ENCODE measurements around the gene OTUB1. TPM values are rescaled to one million over a fixed set of nuclear protein-coding genes. Genes with fewer than 3 reads are reported as not detected.

Gene OTUB1
- total RNA-seq, 1 experiment from 2014 or later, result 87.0 TPM

GRCh38 chr11:63997801-63998337 lies 11.6 kb downstream of the OTUB1 start:
- TF ChIP-seq JUND (IDR thresholded peaks at IDR 0.05), result no peak
- TF ChIP-seq EZH2 (IDR thresholded peaks at IDR 0.05), result no peak
- no peak for TF ChIP-seq CEBPB (IDR thresholded peaks at IDR 0.05; ENCODE audit: low read depth)
- TF ChIP-seq YY1 (IDR thresholded peaks at IDR 0.05; ENCODE audit: extremely low read depth, insufficient replicate concordance, low read depth, low read length), result no peak
- no peak for TF ChIP-seq ZNF274 (IDR thresholded peaks at IDR 0.05; ENCODE audit: low read depth, low read length)
- no peaks in the 10 kb centered on the region for H3K9me3 ChIP-seq (ENCODE audit: control insufficient read depth in 1 of 2, insufficient read depth in 1 of 2, low read depth in 1 of 2, low read length in 2 of 2)
- H3K27ac ChIP-seq (ENCODE audit: low read depth, low read length), result peak overlapping the region; percentile 32; the same call in 1 of the 2 replicates
- no peaks in the 10 kb centered on the region for H3K9me2 ChIP-seq (ENCODE audit: insufficient read depth)
- no peak overlapping the region for H3K4me3 ChIP-seq (replicated peaks in 1 of 2; ENCODE audit: low read depth in 1 of 2, low read length in 2 of 2)
- no TSS peak for BruUV-seq (replicated peaks)
- ChIA-PET POLR2A (no interaction called here), RAD21 (ENCODE audit: low non-redundant PET in 1 of 2, low total read pairs in 2 of 2, uncharacterized antibody in 2 of 2, unreplicated experiment in 2 of 2) (no interaction called here), CTCF (no interaction called here)
- H3K79me2 ChIP-seq (ENCODE audit: insufficient read depth, low read length), result no peaks in the 10 kb centered on the region; the same call in 1 of the 2 replicates
- intact Hi-C loops (cut with micrococcal nuclease), result no loop called here
- H3K36me3 ChIP-seq (ENCODE audit: control insufficient read depth in 1 of 2, insufficient read depth in 2 of 2, low read length in 2 of 2), result peaks cover 5 to 26% of the 10 kb centered on the region in 2 experiments; a peak in 3 of 4 replicates
- DNase-seq (ENCODE audit: low read depth, low spot score), result no peak
- no peaks in the 10 kb centered on the region for H4K20me1 ChIP-seq (ENCODE audit: insufficient read depth)
- H3K4me1 ChIP-seq (ENCODE audit: control insufficient read depth in 1 of 2, insufficient read depth in 2 of 2, low read length in 2 of 2), result no peaks in the 10 kb centered on the region
- no peak for ATAC-seq
- H3K27me3 ChIP-seq (ENCODE audit: insufficient read depth, low read length), result no peaks in the 10 kb centered on the region
- H2AFZ ChIP-seq (ENCODE audit: low read depth, low read length, poor library complexity, severe bottlenecking), result no peak overlapping the region
- no peak overlapping the region for H3K9ac ChIP-seq (ENCODE audit: low read length)
- no peak overlapping the region for H3K4me2 ChIP-seq (ENCODE audit: low read length)

- Histone ChIP-seq H3K4me3 (replicated peaks in 1 of 2; ENCODE audit: low read depth in 1 of 2, low read length in 2 of 2) (no peak overlapping the region), H3K27ac (ENCODE audit: low read depth, low read length) (no peak overlapping the region), H3K9me3 (ENCODE audit: control insufficient read depth in 1 of 2, insufficient read depth in 1 of 2, low read depth in 1 of 2, low read length in 2 of 2) (no peaks in the 10 kb centered on the region), H3K27me3 (ENCODE audit: insufficient read depth, low read length) (no peaks in the 10 kb centered on the region), H3K9me2 (ENCODE audit: insufficient read depth) (no peaks in the 10 kb centered on the region), H3K4me2 (ENCODE audit: low read length) (no peak overlapping the region), H3K36me3 (ENCODE audit: control insufficient read depth in 1 of 2, insufficient read depth in 2 of 2, low read length in 2 of 2) (peaks cover 5 to 26% of the 10 kb centered on the region in 2 experiments; a peak in 3 of 4 replicates), H3K79me2 (ENCODE audit: insufficient read depth, low read length) (no peaks in the 10 kb centered on the region; the same call in 1 of the 2 replicates), H4K20me1 (ENCODE audit: insufficient read depth) (no peaks in the 10 kb centered on the region), H3K4me1 (ENCODE audit: control insufficient read depth in 1 of 2, insufficient read depth in 2 of 2, low read length in 2 of 2) (no peaks in the 10 kb centered on the region), H2AFZ (ENCODE audit: low read depth, low read length, poor library complexity, severe bottlenecking) (no peak overlapping the region), H3K9ac (ENCODE audit: low read length) (no peak overlapping the region)
- BruUV-seq (replicated peaks), result no TSS peak
- no peak for DNase-seq (ENCODE audit: low read depth, low spot score)
- ChIA-PET RAD21 (ENCODE audit: low non-redundant PET in 1 of 2, low total read pairs in 2 of 2, uncharacterized antibody in 2 of 2, unreplicated experiment in 2 of 2) (no interaction called here), POLR2A (interaction anchor here (1.4 kb wide), 1 partner anchor 9 kb away, joined by 3 read pairs; no protein-coding TSS in a partner anchor), CTCF (interaction anchor here (1.6 kb wide), 1 partner anchor 9 kb away, joined by 3 read pairs; no protein-coding TSS in a partner anchor)
- TF ChIP-seq JUND (IDR thresholded peaks at IDR 0.05) (no peak), MAX (IDR thresholded peaks at IDR 0.05) (no peak), SP1 (IDR thresholded peaks at IDR 0.05; ENCODE audit: low read depth) (no peak), CEBPB (IDR thresholded peaks at IDR 0.05; ENCODE audit: low read depth) (no peak), ELF1 (IDR thresholded peaks at IDR 0.05; ENCODE audit: borderline replicate concordance, low read depth) (no peak), SRF (IDR thresholded peaks at IDR 0.05; ENCODE audit: low read depth) (no peak), ZNF274 (IDR thresholded peaks at IDR 0.05; ENCODE audit: low read depth, low read length) (no peak), EZH2phosphoT487 (IDR thresholded peaks at IDR 0.05; ENCODE audit: borderline replicate concordance) (no peak), CTCF (IDR thresholded peaks at IDR 0.05 in 2 of 3, conservative IDR thresholded peaks at IDR 0.05 in 1 of 3; ENCODE audit: borderline replicate concordance in 1 of 3, insufficient read depth in 1 of 3, low read depth in 2 of 3, low read length in 2 of 3) (no peak), ZFX (IDR thresholded peaks at IDR 0.05) (no peak), REST (IDR thresholded peaks at IDR 0.05; ENCODE audit: low read depth) (no peak)
- peak; percentile 35 for ATAC-seq
- intact Hi-C loops (cut with micrococcal nuclease), result no loop called here
Observed at GRCh38 chr11:63998558-63999348, 12.5 kb downstream of the OTUB1 start.
